NCI-H748 (cell line): ENCODE data around the gene ROR1.
"Not testable (repeated sequence)": the region's sequence is repeated elsewhere in the genome, so short reads cannot be mapped to it uniquely, and the experiment has no call there.

Experiments
- DNase-seq: peaks from one replicate; lab custom pipeline; 2025; ENCODE audit not compliant: unreplicated experiment; lab: John Stamatoyannopoulos, UW

The ROR1 gene

GRCh38 chr1:64084451-64084850 lies 310.6 kb downstream of the ROR1 start:
- DNase-seq, result no peak

- no peak for DNase-seq
Observed at GRCh38 chr1:64087768-64088167, 314.0 kb downstream of the ROR1 start.

DNA sequence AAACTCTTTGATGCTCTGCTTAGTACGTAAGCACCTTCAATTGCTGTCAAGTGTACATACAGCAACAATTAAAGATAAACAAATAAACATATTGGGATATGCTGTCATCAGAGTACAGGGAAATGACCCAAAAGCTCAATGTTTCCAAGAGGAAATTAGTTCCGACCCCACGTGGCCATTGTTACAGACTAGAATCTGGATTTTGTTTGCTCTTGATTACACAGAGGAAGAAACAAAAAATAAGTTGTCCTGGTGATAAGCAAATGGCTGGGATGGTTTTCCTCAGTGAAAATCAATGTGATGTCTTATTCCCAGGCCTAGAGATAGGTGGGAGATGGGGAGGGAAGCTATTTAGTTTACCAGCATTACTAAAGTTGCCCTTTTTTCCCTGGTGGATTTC lies 316.6 kb downstream of the ROR1 start:
- no peak for DNase-seq

DNA sequence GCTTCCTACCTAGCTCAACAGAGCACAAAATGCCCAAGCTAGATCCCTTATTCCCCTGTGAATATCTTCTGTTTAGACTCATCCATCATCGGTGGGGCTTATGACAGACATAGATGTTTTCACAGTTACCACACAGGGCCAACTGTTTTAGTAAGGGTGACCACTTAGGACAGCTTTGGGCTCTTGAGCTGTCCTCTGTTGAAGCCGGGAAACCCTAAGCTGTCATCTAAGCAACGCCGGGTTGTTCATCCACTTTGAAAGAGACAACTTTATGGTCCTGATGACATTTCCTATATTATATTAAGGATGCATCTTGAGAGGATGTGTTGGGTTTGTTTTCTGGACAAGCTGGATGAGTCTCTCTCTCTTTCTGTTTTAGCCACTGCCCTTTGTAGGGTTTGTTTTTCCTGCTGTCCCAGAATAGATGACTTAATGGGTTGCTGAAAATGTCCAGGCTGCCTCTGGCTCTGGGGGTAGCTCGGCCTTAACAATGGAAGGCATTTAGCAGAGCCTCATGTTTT lies 319.1 kb downstream of the ROR1 start:
- no peak for DNase-seq

- DNase-seq, result no peak
Observed at GRCh38 chr1:64093941-64094340, 320.1 kb downstream of the ROR1 start.

- DNase-seq, result no peak
Observed at GRCh38 chr1:64095832-64096231, 322.0 kb downstream of the ROR1 start.

GRCh38 chr1:64097859-64098258 lies 324.0 kb downstream of the ROR1 start:
- no peak for DNase-seq

DNA sequence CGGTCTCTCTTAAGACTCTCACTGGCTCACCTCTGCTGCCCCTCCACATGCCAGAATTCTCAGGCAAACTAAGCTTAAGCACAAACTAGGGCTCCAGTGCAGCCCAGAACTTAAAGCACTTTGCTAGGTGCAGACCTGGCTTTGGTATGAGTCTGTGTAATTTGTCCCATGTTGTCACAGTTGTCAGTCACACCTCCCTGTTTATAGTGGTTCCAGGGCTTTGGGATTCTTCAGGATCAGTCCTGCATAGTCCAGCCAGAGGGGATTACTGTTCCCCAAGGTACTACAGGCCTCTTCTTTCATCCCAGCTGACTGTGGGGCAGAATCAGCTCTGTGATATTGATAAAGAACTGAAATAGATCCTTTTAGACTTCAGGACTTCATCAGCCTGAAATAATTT lies 324.6 kb downstream of the ROR1 start:
- DNase-seq, result no peak

GRCh38 chr1:64098846-64099582 lies 325.2 kb downstream of the ROR1 start:
- DNase-seq, result no peak

GRCh38 chr1:64100791-64101190 lies 327.0 kb downstream of the ROR1 start:
- DNase-seq, result no peak

DNA sequence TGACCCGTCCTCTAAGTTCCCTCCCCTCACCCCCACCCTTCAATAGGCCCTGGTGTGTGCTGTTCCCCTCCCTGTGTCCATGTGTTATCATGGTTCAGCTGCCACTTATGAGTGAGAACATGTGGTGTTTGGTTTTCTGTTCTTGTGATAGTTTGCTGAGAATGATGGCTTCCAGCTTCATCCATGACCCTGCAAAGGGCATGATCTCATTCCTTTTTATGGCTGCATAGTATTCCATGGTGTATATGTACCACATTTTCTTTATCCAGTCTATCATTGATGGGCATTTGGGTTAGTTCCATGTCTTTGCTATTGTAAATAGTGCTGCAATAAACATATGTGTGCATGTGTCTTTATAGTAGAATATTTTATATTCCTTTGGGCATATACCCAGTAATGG lies 330.8 kb downstream of the ROR1 start:
- DNase-seq, result not testable (repeated sequence)

GRCh38 chr1:64107118-64107519 lies 333.3 kb downstream of the ROR1 start:
- no peak for DNase-seq

- no peak for DNase-seq
Observed at GRCh38 chr1:64107632-64108031, 333.8 kb downstream of the ROR1 start.

DNA sequence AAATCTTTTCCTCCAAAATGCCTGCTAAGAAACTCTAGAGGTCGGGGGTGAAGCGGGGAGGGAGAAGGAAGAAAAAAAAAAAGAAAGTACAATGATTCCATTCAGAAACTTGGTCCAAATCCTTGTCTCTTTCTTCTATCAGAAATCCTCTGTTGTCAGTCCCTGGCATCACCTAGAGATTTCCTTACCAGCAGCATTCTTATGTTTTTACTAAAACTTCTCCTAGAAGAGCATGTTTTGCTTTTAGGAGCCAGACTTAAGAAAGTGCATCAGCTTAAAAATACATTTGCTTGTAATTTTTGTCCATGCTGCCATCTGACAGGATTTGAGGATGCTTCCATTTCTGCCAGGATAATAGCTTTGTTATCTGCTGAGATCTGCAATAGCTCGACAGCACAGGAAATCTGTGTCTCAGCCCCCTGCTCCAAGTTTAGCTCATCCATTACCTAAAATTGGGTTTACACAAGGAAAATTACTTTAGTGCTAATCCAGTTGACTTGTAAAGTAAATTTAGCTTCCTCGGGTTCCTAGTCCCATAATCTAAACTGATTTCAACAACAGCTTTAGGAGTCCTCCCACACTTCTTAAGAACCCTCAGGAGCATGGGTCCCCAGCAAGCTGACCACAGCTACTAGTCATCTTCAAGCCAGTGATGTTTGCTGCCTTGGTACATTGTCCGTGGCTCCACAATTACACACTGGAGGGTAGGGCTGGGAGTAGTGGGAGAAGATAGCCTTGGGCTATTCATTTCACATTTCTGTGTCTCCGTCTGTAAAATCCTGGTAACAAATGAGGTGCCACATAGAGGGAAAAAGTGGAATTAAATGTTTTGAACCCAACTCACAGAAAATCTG lies 337.3 kb downstream of the ROR1 start:
- no peak for DNase-seq

DNA sequence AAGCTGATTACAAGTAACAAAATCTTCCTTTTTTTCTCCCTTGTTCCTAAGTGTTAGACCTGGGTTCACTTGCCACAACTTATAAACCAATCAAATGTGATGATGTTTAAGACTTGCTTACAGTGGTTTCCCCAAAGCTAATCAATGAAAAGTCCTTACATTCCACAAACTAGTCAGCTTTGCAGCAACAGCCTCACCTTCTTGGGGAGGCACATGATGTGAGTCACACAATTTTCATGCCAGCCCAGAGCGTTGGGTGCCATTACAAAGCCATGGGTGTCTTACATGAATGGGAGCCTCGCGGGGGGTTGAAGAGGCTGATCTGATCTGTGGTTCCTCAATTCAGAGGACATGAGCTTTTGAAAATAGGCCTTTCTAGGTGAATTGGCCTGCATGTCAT lies 338.0 kb downstream of the ROR1 start:
- DNase-seq, result no peak

DNA sequence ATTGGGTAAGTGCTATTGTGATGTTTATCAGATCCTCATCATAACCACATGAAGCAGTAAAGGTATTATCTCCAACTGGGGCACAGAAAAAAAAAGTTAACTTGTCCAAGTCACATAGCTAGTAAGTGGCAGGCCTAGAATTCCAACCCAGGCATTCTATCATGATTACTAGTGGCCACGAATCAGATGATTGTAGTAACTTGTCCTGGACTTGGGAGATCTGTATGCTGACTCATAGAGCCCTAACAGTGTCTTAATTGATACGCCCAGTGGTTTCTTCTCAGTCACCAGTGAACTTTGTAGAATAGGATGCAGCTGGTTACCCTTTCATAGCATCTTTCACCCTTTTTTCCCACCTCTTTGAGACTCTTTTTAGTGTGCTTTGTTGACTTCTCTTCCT lies 338.5 kb downstream of the ROR1 start:
- no peak for DNase-seq

DNA sequence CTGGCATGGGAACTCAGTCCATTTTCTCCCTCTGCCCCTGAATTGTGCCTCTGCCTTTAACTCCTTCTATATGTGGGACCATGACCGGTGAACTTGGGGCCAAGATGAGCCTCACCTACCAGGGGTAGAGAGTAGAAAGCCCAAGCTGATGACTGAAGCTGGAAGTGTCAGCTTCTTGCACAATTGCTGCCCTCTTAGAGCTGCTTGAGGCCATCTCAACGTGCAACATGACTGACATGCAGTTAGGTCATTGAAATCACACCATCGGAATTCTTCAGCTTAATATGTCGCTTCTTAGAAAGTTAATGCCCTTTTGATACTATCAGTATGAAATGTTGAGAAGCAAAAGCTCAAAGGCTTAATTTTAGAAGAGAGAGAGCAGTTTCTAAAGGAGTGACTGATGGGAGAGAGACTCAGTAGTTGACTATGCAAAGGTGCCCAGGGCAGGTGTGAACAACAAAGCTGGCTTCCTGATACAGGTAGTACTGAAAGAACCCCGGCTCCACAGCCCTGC lies 340.3 kb downstream of the ROR1 start:
- DNase-seq, result no peak

GRCh38 chr1:64116537-64116936 lies 342.7 kb downstream of the ROR1 start:
- DNase-seq, result no peak

GRCh38 chr1:64117492-64117891 lies 343.7 kb downstream of the ROR1 start:
- no peak for DNase-seq

DNA sequence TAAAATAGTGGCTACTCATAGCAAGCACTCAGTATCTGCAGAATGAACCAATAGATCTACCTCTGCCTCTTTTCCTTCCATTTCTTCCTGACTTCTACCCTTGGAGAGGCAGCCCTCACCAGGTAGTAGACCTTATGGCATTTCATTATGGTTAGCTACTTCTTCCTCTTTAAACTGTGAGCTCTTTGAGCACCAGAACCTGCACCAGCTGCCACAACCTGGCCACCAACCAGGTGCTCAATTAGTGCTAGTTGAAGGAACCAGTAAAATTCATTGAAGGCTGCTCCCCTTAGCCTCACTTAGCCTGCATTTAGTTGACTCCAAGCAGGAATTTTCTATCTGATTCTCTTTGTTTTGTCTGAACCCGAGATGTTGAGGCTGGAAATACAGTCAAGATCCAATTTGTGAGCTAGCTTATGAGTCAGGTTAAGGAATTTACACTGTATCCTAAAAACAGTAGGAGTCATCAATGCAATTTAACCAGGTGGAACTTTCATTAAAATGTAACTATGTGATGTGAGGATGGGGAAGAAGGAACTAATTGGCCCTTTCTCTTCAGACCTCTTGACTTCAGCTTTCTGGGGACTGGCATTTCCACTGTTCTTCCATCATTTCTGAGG lies 348.1 kb downstream of the ROR1 start:
- no peak for DNase-seq

DNA sequence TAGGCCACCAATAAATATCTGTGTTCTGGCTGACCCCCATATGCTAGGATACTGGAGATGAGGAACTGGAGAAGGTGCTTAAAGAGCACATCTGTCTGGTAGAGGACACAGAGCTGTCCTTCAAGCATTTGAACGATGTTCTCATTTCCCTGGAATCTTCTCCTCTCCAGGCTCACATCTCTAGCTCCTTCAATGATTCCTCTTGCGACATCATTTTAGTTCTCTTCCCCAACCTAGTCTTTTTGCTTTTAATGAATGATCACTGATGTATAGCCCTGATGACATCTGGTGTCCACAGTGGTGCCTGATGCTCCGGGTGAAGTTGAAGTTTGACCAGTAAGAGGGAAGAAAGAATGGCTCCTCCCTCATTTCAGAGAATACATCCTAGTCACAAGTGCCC lies 348.8 kb downstream of the ROR1 start:
- DNase-seq, result no peak
